Subcutaneous abdominal adipose tissue (tissue), 5 donors: ENCODE measurements around the gene MTRF1L.
A peak's percentile ranks its signal among the peaks of the same experiment; 100 is the strongest.

Experiments used
- H3K27ac ChIP-seq: one replicate; pipeline ENCODE4 v1.7.0; 2013; ENCODE audit warnings: low read depth, mild to moderate bottlenecking, inconsistent platforms, low read length, moderate library complexity
- H3K27me3 ChIP-seq, 5 donors: one replicate each; pipeline ENCODE4 v1.7.0; 2013; ENCODE audit warnings: low read length in 5 of 5, inconsistent platforms in 1 of 5; ENCODE audit not compliant: control insufficient read depth in 5 of 5, insufficient read depth in 4 of 5
- H3K36me3 ChIP-seq, 5 donors: one replicate each; pipeline ENCODE4 v1.7.0; 2013; ENCODE audit warnings: low read length in 5 of 5; ENCODE audit not compliant: control insufficient read depth in 5 of 5, insufficient read depth in 5 of 5
- H3K4me1 ChIP-seq, 5 donors: one replicate each; pipeline ENCODE4 v1.7.0; 2013; ENCODE audit warnings: low read length in 5 of 5, mild to moderate bottlenecking in 3 of 5, moderate library complexity in 1 of 5; ENCODE audit not compliant: control insufficient read depth in 5 of 5, insufficient read depth in 5 of 5
- H3K4me3 ChIP-seq, 5 donors: one replicate each; pipeline ENCODE4 v1.7.0; 2013; ENCODE audit warnings: low read length in 5 of 5, low read depth in 1 of 5
- H3K9ac ChIP-seq, 5 donors: one replicate each; pipeline ENCODE4 v1.7.0; 2013; ENCODE audit warnings: low read length in 5 of 5, mild to moderate bottlenecking in 4 of 5, moderate library complexity in 3 of 5
- H3K9me3 ChIP-seq, 5 donors: one replicate each; pipeline ENCODE4 v1.7.0; 2013; ENCODE audit warnings: low read length in 5 of 5; ENCODE audit not compliant: control insufficient read depth in 5 of 5
- donor health status: healthy.
- donor health status: healthy.
- donor health status: healthy.
- donor health status: healthy.
- donor health status: healthy.

MTRF1L gene

DNA sequence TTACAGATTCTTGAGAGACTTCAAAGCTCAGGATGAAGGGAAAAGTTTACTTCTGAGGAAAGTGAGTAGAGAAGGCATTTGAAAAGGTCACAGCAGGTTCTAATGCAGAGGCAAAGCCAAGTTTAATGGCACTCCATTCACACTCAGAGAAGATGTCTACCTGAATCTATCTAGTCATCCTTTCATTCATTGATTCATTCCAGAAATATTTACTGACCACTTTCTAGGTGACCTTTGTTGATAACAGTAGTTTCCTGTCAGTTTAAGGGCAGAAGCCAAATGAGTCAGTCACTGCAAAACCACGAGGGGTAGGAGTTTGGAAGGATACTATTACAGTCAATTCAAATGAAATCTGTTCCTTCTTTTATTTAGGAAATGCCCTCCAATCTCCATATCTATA lies 50.5 kb downstream of the MTRF1L start:
- Histone ChIP-seq H3K9ac (no peak overlapping the region), H3K9me3 (peaks cover 0 to 7% (median 0%) of the 10 kb centered on the region in 5 donors), H3K4me1 (peaks cover 0 to 7% (median 5%) of the 10 kb centered on the region in 5 donors), H3K4me3 (no peak overlapping the region), H3K36me3 (no peaks in the 10 kb centered on the region), H3K27ac (no peak overlapping the region), H3K27me3 (peaks cover 0 to 5% (median 0%) of the 10 kb centered on the region in 5 donors)

DNA sequence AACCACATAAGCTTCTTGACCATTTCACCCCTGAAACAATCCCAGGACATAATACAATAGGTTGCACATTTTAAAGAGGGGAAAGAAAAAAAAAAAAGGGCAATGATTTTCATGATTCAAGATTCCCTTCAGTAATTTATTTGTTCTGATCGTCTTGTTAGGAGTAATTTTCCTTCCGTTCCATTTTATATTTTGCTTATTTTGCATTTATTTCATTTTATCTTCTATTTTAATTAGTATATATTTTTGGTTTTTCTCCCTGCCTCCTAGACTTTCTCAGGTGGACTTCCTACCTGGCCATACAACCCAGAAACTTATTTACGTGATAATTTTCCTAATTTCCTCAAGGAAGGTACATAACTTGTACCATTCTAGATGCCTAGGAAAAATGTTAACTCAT lies 52.3 kb downstream of the MTRF1L start:
- H3K36me3 ChIP-seq = no peaks in the 10 kb centered on the region
- H3K9me3 ChIP-seq = no peaks in the 10 kb centered on the region
- peaks cover 0 to 7% (median 5%) of the 10 kb centered on the region in 5 donors for H3K4me1 ChIP-seq
- no peak overlapping the region for H3K4me3 ChIP-seq
- peaks cover 0 to 5% (median 0%) of the 10 kb centered on the region in 5 donors for H3K27me3 ChIP-seq
- H3K27ac ChIP-seq = no peak overlapping the region
- no peak overlapping the region for H3K9ac ChIP-seq

DNA sequence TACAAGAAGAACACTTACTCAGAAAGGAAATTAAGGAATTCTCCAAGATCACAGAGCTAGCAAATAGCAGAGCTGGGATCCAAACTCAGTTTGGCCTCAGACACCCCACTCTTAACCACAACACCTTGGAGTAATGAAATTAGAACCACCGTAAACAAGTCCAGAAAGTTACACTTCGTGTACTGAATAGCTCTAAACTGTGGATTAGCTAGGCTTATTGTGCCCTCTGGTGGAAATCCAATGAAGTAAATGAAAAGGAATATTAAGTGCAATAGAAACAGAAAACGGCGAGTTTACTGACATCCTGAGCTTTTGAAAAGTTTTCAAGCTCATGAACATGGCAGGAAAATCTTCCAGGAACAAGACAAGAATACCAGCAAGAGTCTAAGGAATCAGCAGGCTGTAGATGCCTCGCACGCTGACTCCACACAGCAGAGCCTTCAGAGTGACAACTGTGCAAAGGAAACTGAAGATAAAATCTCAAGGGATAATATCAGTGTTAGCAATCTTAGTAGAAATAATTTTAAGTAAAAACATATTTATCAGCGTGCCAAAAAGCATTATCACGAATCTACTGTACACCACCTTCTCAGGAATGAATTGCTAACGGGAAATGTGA lies 54.2 kb downstream of the MTRF1L start:
- H3K36me3 ChIP-seq = no peaks in the 10 kb centered on the region
- peaks cover 0 to 5% (median 0%) of the 10 kb centered on the region in 5 donors for H3K27me3 ChIP-seq
- no peak overlapping the region for H3K27ac ChIP-seq
- H3K4me3 ChIP-seq = peak overlapping the region in 2 of 5 donors; percentile 42 to 52
- H3K4me1 ChIP-seq = peaks cover 0 to 7% (median 5%) of the 10 kb centered on the region in 5 donors
- no peaks in the 10 kb centered on the region for H3K9me3 ChIP-seq
- peak overlapping the region in 2 of 5 donors; percentile 2 to 4 for H3K9ac ChIP-seq

DNA sequence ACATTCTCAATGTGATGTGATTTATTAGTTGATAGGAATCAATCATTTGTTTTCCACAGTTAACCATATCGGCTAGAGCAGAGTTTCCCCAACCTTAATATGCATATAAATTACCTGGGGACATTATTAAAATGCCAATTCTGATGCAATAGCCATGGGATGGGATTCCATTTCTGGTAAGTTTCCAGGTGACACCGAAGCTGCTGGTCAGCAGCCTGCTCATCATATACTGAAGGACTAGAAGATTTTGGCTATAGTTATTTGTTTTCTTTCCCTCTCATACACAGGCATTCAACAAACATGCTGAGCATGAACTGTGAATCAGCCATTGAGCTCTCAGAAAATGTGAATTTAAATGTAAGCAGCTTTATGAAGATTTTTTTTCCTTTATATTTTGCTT lies 55.5 kb downstream of the MTRF1L start:
- H3K36me3 ChIP-seq = no peaks in the 10 kb centered on the region
- H3K9me3 ChIP-seq = no peaks in the 10 kb centered on the region
- H3K4me1 ChIP-seq = peaks cover 0 to 7% (median 5%) of the 10 kb centered on the region in 5 donors
- no peak overlapping the region for H3K4me3 ChIP-seq
- peaks cover 0 to 5% (median 0%) of the 10 kb centered on the region in 5 donors for H3K27me3 ChIP-seq
- no peak overlapping the region for H3K9ac ChIP-seq
- H3K27ac ChIP-seq = no peak overlapping the region

DNA sequence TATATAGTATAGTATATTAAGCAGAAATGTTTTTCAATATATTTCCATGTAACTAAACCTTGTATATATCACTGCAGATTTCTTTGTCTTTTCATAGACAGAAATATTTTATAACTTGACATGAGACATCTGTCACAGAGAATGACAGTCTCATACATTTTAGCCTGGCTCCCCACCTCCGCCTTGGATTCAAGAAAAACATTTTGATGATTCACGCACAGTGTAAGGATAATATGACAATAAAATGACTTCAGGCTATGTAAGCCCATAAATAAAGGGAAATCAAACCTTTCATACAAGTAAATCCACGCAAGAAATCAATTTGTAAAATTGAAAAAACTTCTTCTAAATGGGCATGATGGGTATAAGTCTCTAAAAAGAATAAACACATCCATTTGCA lies 56.0 kb downstream of the MTRF1L start:
- no peaks in the 10 kb centered on the region for H3K36me3 ChIP-seq
- peaks cover 0 to 5% (median 0%) of the 10 kb centered on the region in 5 donors for H3K27me3 ChIP-seq
- H3K9me3 ChIP-seq = no peaks in the 10 kb centered on the region
- no peak overlapping the region for H3K27ac ChIP-seq
- no peak overlapping the region for H3K9ac ChIP-seq
- H3K4me1 ChIP-seq = peaks cover 0 to 7% (median 5%) of the 10 kb centered on the region in 5 donors
- H3K4me3 ChIP-seq = no peak overlapping the region

DNA sequence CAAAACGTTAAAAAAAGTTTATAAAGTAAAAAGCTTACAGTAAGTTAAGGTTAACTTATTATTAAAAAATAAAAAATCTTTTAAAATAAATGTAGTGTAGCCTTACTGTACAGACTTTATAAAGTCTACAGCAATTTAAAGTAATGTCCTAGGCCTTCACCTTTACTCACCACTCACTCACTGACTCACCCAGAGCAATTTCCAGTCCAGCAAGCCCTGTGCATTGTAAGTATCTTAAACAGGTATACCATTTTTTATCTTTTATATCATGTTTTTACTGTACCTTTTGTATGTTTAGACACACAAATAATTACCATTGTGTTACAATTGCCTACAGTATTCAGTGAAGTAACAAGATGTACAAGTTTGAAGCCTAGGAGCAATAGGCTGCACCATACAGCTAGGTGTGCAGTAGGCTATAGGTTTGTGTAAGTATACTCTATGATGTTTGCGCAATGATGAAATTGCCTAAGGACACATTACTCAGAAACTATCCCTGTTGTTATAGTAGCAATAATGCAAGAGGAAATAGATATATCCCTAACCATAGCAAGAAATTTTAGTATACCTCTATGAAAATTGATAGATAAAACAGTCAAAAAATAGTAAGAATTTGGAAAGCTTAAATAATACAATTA lies 59.1 kb downstream of the MTRF1L start:
- Histone ChIP-seq H3K4me3 (no peak overlapping the region), H3K4me1 (peaks cover 0 to 5% (median 4%) of the 10 kb centered on the region in 5 donors), H3K36me3 (no peaks in the 10 kb centered on the region), H3K27me3 (peaks cover 0 to 2% (median 0%) of the 10 kb centered on the region in 5 donors), H3K9ac (no peak overlapping the region), H3K27ac (no peak overlapping the region), H3K9me3 (no peaks in the 10 kb centered on the region)

DNA sequence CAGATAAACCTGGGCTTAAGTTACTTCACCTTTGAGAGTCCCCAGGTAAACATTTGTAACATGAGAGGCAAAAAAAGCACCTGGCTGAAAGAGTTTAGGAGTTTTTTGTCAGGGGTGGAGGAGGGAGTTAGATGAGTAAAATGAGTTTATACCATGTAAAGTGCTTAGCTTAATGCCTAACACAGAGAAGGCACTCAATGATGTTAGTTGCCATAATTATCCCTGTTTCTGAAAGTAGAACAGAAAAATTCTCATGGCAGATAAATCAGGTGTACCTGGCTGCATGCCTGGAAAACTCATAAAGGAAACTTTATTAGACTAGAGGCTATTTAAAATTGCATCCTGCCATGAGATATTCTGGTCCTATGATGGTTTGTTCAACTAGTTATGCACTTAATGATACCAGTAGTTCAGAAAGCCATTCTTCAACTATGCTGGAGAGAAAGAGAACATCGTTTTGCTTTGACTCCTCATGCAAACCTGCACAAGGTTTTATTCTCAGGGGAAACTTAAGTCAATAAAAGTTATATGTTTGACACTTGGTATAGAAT lies 60.1 kb downstream of the MTRF1L start:
- no peak overlapping the region for H3K4me3 ChIP-seq
- H3K9ac ChIP-seq = no peak overlapping the region
- no peaks in the 10 kb centered on the region for H3K9me3 ChIP-seq
- H3K36me3 ChIP-seq = no peaks in the 10 kb centered on the region
- H3K27ac ChIP-seq = no peak overlapping the region
- H3K4me1 ChIP-seq = no peaks in the 10 kb centered on the region
- H3K27me3 ChIP-seq = peaks cover 0 to 2% (median 0%) of the 10 kb centered on the region in 5 donors

DNA sequence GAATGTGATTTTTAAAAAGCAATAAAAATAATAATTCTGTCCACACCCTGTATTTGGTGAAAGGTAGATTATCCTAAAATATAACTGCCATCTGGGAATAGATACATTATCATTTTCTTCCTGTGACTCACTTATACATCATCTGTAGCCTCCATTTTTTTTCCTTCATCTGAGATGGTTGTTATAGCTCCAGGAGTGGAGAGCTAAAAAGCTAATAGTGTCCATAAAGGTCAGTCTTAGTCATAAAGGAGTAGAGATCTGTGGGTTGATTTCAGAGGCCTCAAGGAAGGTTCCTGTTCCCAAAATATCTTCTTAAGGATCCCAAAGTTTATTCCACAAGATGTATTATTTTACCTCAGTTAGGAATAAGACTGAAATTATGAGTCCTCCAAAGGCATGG lies 60.8 kb downstream of the MTRF1L start:
- H3K27me3 ChIP-seq = peaks cover 0 to 2% (median 0%) of the 10 kb centered on the region in 5 donors
- H3K9ac ChIP-seq = no peak overlapping the region
- no peaks in the 10 kb centered on the region for H3K4me1 ChIP-seq
- H3K27ac ChIP-seq = no peak overlapping the region
- no peak overlapping the region for H3K4me3 ChIP-seq
- no peaks in the 10 kb centered on the region for H3K9me3 ChIP-seq
- H3K36me3 ChIP-seq = no peaks in the 10 kb centered on the region
